Measurements from ENCODE around the gene PDGFB. TPM values are rescaled to one million over a fixed set of nuclear protein-coding genes. Genes with fewer than 3 reads are reported as not detected.

The PDGFB gene
- total and polyA plus RNA-seq, 9 donors: 3.9 to 10.7 (median 5.5) TPM

- Histone ChIP-seq H3K4me1 (ENCODE audit: insufficient read depth) (peaks cover 4% of the 10 kb centered on the region), H3K4me3 (no peak overlapping the region), H3K9me3 (no peaks in the 10 kb centered on the region), H3K36me3 (no peaks in the 10 kb centered on the region), H3K27me3 (no peaks in the 10 kb centered on the region), H3K27ac (no peak overlapping the region)
- WGBS, 3 donors: 94 to 97% (median 96%) methylated on average over 12 to 13 of the region's 13 CpGs
- TF ChIP-seq EP300 (IDR thresholded peaks at IDR 0.05): no peak
- no peak for TF ChIP-seq POLR2A (IDR thresholded peaks at IDR 0.05)
- TF ChIP-seq CTCF (IDR thresholded peaks at IDR 0.05): no peak
- intact Hi-C loops (cut with DNase I): no loop called here
- DNase-seq: no peak
Measured at GRCh38 chr22:39288135-39288898, 43.5 kb upstream of the PDGFB start.

- no peak overlapping the region for H3K27ac ChIP-seq
- 55 to 68% (median 60%) methylated on average over 8 of the region's 8 CpGs for WGBS, 3 donors
- TF ChIP-seq POLR2A (IDR thresholded peaks at IDR 0.05) (no peak), EP300 (IDR thresholded peaks at IDR 0.05) (no peak), CTCF (IDR thresholded peaks at IDR 0.05) (no peak)
- H3K27me3 ChIP-seq: no peaks in the 10 kb centered on the region
- H3K9me3 ChIP-seq: no peaks in the 10 kb centered on the region
- H3K4me1 ChIP-seq (ENCODE audit: insufficient read depth): no peaks in the 10 kb centered on the region
- intact Hi-C loops (cut with DNase I): no loop called here
- H3K4me3 ChIP-seq: no peak overlapping the region
- no peaks in the 10 kb centered on the region for H3K36me3 ChIP-seq
- DNase-seq: no peak
Measured at GRCh38 chr22:39287076-39287725, 42.4 kb upstream of the PDGFB start.

GRCh38 chr22:39284983-39285382 lies 40.2 kb upstream of the PDGFB start:
- TF ChIP-seq EP300 (IDR thresholded peaks at IDR 0.05) (no peak), POLR2A (IDR thresholded peaks at IDR 0.05) (no peak), CTCF (IDR thresholded peaks at IDR 0.05) (no peak)
- H3K27me3 ChIP-seq: no peaks in the 10 kb centered on the region
- DNase-seq: no peak
- no peak overlapping the region for H3K4me3 ChIP-seq
- no peak overlapping the region for H3K27ac ChIP-seq
- no peaks in the 10 kb centered on the region for H3K9me3 ChIP-seq
- intact Hi-C loops (cut with DNase I): no loop called here
- H3K36me3 ChIP-seq: no peaks in the 10 kb centered on the region
- 76 to 82% (median 81%) methylated on average over 3 of the region's 3 CpGs for WGBS, 3 donors
- H3K4me1 ChIP-seq (ENCODE audit: insufficient read depth): no peaks in the 10 kb centered on the region

GRCh38 chr22:39284142-39284980 lies 39.6 kb upstream of the PDGFB start:
- no peaks in the 10 kb centered on the region for H3K4me1 ChIP-seq (ENCODE audit: insufficient read depth)
- H3K27me3 ChIP-seq: no peaks in the 10 kb centered on the region
- no peak overlapping the region for H3K4me3 ChIP-seq
- no peak for DNase-seq
- no peak overlapping the region for H3K27ac ChIP-seq
- H3K36me3 ChIP-seq: no peaks in the 10 kb centered on the region
- WGBS, 3 donors: 90 to 95% (median 94%) methylated on average over 18 to 19 of the region's 19 CpGs
- intact Hi-C loops (cut with DNase I): no loop called here
- H3K9me3 ChIP-seq: no peaks in the 10 kb centered on the region
- TF ChIP-seq POLR2A (IDR thresholded peaks at IDR 0.05) (no peak), CTCF (IDR thresholded peaks at IDR 0.05) (no peak), EP300 (IDR thresholded peaks at IDR 0.05) (no peak)

Measured in ovary (tissue), 9 donors.